BE2C (cell line): ENCODE measurements around the gene COL23A1.

Experiments used
- DNase-seq: peaks from one replicate; pipeline ENCODE4 v3.0.0-alpha.2; 2020
- H3K27me3 ChIP-seq: fragments of 250-450 bp; sonication (Bioruptor Pico); 2 replicates; pipeline ENCODE4 v1.5.1; 2020; ENCODE audit warnings: mild to moderate bottlenecking
- H3K36me3 ChIP-seq: fragments of 250-450 bp; sonication (Bioruptor Pico); 2 replicates; pipeline ENCODE4 v1.5.1; 2020; ENCODE audit warnings: mild to moderate bottlenecking
- H3K4me1 ChIP-seq: fragments of 250-450 bp; sonication (Bioruptor Pico); 2 replicates; pipeline ENCODE4 v1.5.1; 2020
- H3K4me3 ChIP-seq: 2 replicates; pipeline ENCODE4 v1.5.1; 2011; ENCODE audit warnings: low read depth, low read length
- H3K9me3 ChIP-seq: fragments of 250-450 bp; sonication (Bioruptor Pico); 2 replicates; pipeline ENCODE4 v1.5.1; 2020
- TF ChIP-seq, protein P1 (sequence below): IDR thresholded peaks from 2 replicates; pipeline ENCODE4 v1.5.1; 2012; ENCODE audit warnings: mild to moderate bottlenecking, low read depth, low read length

COL23A1 gene

DNA sequence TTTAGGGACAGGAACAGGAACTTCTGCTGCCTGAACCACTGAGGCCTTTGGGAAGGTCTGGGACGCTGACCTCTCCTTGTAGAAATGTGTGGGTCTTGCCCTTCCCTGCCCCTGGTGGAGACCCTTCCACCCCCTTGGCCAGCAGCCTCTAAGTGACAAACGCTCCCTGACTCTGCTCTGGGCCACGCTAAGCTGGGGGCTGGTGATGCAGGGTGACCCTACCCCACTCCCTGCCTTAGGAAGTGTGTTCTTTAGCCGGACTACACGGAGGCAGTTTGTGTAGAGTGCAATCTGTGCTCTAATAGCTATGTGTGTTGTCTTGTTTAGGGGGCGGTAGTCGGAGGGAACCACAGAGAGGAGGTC, 123.0 kb downstream of the COL23A1 start:
- H3K27me3 ChIP-seq: no peaks in the 10 kb centered on the region
- no peaks in the 10 kb centered on the region for H3K9me3 ChIP-seq
- DNase-seq: no peak
- H3K4me1 ChIP-seq: peaks cover 11% of the 10 kb centered on the region
- no peak overlapping the region for H3K4me3 ChIP-seq
- TF ChIP-seq, protein P1, sequence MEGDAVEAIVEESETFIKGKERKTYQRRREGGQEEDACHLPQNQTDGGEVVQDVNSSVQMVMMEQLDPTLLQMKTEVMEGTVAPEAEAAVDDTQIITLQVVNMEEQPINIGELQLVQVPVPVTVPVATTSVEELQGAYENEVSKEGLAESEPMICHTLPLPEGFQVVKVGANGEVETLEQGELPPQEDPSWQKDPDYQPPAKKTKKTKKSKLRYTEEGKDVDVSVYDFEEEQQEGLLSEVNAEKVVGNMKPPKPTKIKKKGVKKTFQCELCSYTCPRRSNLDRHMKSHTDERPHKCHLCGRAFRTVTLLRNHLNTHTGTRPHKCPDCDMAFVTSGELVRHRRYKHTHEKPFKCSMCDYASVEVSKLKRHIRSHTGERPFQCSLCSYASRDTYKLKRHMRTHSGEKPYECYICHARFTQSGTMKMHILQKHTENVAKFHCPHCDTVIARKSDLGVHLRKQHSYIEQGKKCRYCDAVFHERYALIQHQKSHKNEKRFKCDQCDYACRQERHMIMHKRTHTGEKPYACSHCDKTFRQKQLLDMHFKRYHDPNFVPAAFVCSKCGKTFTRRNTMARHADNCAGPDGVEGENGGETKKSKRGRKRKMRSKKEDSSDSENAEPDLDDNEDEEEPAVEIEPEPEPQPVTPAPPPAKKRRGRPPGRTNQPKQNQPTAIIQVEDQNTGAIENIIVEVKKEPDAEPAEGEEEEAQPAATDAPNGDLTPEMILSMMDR: no peak
- H3K36me3 ChIP-seq: no peaks in the 10 kb centered on the region

DNA sequence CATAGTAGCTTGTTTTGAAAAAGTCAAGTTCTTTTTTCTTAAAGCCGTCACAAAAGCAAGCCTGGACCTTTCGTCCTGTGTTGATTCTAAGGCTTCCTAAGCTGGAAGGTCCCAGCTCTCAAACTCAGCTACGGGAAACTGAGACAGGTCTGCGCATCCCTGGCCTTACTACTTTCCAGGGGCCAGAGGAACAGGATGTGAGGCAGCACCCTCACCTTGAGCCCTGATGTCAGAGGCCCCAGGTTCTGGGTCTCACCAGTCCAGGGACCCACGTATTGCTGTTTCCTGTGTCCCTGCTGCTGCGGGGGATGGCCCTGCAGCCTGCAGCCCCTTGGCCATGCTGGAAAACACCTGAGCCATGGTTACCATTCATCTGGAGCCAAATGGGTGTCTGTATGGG, 123.9 kb downstream of the COL23A1 start:
- no peaks in the 10 kb centered on the region for H3K36me3 ChIP-seq
- peaks cover 11% of the 10 kb centered on the region for H3K4me1 ChIP-seq
- no peak overlapping the region for H3K4me3 ChIP-seq
- H3K27me3 ChIP-seq: no peaks in the 10 kb centered on the region
- TF ChIP-seq, protein P1: no peak
- no peaks in the 10 kb centered on the region for H3K9me3 ChIP-seq
- DNase-seq: no peak

DNA sequence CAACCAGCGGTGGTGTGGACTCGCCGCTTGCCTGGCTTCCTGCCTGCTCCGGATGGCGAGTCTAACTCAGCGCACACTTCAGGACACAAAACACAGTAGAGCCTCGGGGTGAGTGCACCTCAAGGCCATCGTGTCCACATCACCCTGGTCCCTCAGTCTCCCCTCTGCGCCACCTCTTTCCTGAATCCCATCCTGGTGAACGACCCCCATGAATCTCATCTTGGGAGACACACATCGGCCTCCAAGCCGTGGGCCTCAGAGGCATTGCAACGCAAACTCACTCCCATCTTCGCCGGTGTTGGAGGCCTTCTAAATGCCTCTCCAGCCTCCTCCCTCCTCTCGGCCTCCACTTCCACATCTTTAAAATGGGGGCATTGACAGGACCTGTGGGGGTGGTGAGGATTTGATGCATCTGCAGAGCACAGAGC, 124.3 kb downstream of the COL23A1 start:
- Histone ChIP-seq H3K4me1 (peaks cover 11% of the 10 kb centered on the region), H3K27me3 (no peaks in the 10 kb centered on the region), H3K4me3 (no peak overlapping the region), H3K9me3 (no peaks in the 10 kb centered on the region), H3K36me3 (no peaks in the 10 kb centered on the region)
- DNase-seq: no peak
- TF ChIP-seq, protein P1: no peak

DNA sequence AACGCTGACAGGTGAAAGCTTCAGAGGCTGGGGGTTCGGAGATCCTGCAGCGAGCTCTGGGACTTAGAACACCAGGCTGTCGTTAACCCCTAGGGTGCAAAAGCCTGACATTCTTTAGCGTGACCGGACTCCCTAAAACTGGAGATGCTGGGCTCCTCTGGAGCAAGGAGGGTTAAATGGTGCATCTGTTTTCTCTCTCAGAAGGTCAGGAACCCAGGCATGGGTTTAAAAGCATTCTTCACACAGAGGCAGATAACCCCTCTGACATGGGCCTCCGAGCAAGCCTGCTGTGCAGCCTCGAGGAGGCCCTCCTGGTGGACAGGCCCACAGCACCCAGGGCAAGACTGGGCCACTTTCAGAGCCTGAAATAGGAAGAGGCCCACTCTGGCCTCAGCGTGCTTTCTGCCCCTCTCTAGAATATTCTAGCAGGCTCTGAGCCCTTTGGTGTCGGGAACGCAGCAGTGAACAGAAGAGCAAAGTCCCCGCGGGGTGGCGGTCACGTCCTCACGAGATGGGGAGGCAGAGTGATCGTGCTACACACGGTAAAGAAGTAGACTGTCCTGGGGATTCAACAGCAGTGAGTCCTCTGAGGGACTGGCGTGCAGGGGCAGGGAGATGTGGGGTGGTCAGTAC, 124.8 kb downstream of the COL23A1 start:
- Histone ChIP-seq H3K4me1 (peaks cover 9% of the 10 kb centered on the region), H3K27me3 (no peaks in the 10 kb centered on the region), H3K36me3 (no peaks in the 10 kb centered on the region), H3K9me3 (no peaks in the 10 kb centered on the region), H3K4me3 (no peak overlapping the region)
- TF ChIP-seq, protein P1: no peak
- DNase-seq: no peak

DNA sequence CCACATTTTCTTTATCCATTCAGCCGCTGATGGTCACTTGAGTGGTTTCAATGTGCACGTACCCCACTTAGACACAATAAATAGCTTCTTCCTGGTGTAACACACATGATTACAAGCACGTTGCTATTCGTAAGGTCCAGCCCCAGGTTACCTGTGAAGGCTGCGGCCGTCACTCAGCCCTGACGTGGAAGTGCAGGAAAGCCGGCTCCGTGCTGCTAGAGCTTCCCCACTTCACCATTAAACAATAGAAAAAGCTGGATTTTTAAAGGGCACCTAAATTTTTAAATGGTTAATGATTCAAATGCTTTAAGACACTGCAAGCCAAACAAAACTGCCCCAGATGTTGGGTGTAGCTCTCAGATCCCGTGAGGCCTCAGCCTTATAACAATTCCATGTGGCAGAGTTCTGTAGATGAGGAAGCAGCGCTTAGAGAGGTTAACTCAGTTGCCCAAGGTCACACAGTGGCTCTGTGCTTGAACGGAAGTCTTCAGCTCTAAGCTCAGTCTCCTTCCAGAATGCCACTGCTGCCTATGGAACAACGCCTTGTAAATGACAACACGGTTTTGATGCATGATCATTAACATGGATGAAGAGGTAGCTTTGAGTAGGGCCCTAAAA, 125.7 kb downstream of the COL23A1 start:
- no peak for DNase-seq
- TF ChIP-seq, protein P1: no peak
- Histone ChIP-seq H3K27me3 (no peaks in the 10 kb centered on the region), H3K36me3 (no peaks in the 10 kb centered on the region), H3K9me3 (no peaks in the 10 kb centered on the region), H3K4me3 (no peak overlapping the region), H3K4me1 (peaks cover under 1% of the 10 kb centered on the region; the same call in 1 of the 2 replicates)

DNA sequence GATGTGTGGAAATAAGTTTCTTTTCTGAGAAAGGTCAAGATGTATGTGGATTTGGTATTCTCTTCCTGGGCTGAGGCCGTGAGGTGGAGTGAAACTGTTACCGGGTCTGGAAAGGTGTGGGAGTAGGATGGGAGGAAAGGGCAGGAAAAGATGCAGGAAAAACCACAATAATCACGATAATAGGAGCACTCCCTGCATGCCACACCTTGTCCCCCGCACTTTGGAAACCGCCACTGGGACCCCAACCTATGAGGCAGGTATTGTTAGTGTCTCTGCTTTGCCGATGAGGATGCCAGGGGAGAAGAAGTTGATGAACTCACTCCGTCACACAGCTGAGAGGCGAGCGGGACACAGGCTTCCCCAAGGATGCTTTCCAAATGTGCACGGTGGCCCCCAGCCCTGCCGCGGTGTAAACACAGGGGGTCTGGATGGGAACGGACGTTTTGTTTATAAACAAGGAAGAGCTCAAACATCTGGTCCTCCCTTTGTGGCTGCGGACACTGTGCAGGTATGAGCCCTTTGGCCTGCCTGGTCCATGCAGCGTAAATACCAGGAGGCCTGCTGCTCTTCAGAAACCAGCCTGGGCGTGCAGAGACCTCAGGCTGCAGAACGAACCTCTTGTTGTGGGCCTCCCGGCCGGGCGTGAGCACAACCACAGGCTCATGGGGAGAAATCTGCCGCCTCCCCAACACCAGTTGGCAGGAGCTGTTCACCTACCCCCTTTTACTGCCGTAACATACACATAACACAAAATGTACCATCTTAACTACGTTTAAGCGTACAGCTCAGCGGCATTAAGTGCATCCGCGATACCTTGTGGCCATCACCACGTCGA, 126.7 kb downstream of the COL23A1 start:
- H3K36me3 ChIP-seq: no peaks in the 10 kb centered on the region
- TF ChIP-seq, protein P1: no peak
- no peaks in the 10 kb centered on the region for H3K9me3 ChIP-seq
- no peak overlapping the region for H3K4me3 ChIP-seq
- H3K27me3 ChIP-seq: no peaks in the 10 kb centered on the region
- no peak for DNase-seq
- H3K4me1 ChIP-seq: no peaks in the 10 kb centered on the region
